ENCODE data around the gene C1orf174. TPM values are rescaled to one million over a fixed set of nuclear protein-coding genes. Genes with fewer than 3 reads are reported as not detected.

The C1orf174 gene
- total and polyA plus RNA-seq, 2 experiments from 2014 or later = 20.7 to 23.6 TPM

- no peaks in the 10 kb centered on the region for H3K27me3 ChIP-seq
- H3K36me3 ChIP-seq (replicated peaks; ENCODE audit: insufficient read depth, low read depth) = no peaks in the 10 kb centered on the region
- H3K9me3 ChIP-seq (ENCODE audit: low read depth) = no peaks in the 10 kb centered on the region
- H2AFZ ChIP-seq = no peak overlapping the region
- no peak for DNase-seq (ENCODE audit: low spot score)
- peaks cover 2% of the 10 kb centered on the region for H4K20me1 ChIP-seq (ENCODE audit: insufficient read depth, poor library complexity, severe bottlenecking)
- peaks cover 70% of the 10 kb centered on the region for H3K79me2 ChIP-seq
- H3K9me2 ChIP-seq (replicated peaks; ENCODE audit: insufficient read depth) = no peaks in the 10 kb centered on the region
- no peak overlapping the region for H3K27ac ChIP-seq
- peak overlapping the region; percentile 84 for H3K4me2 ChIP-seq
- H3K4me1 ChIP-seq (ENCODE audit: insufficient read depth) = no peaks in the 10 kb centered on the region
- TF ChIP-seq EZH2phosphoT487 (IDR thresholded peaks at IDR 0.05; ENCODE audit: low read depth, severe bottlenecking, unreplicated experiment) = no peak
- no peak for TF ChIP-seq CTCF (IDR thresholded peaks at IDR 0.05; ENCODE audit: poor library complexity)
- H3K4me3 ChIP-seq = no peak overlapping the region
Observed at GRCh38 chr1:3898475-3898735, 1.7 kb downstream of the C1orf174 start.

- no peaks in the 10 kb centered on the region for H3K36me3 ChIP-seq (replicated peaks; ENCODE audit: insufficient read depth, low read depth)
- no peak for DNase-seq (ENCODE audit: low spot score)
- H3K4me1 ChIP-seq (ENCODE audit: insufficient read depth) = no peaks in the 10 kb centered on the region
- H2AFZ ChIP-seq = no peak overlapping the region
- no peaks in the 10 kb centered on the region for H3K9me3 ChIP-seq (ENCODE audit: low read depth)
- H3K27me3 ChIP-seq = no peaks in the 10 kb centered on the region
- H3K79me2 ChIP-seq = peaks cover 72% of the 10 kb centered on the region
- H3K4me3 ChIP-seq = no peak overlapping the region
- peaks cover 2% of the 10 kb centered on the region for H4K20me1 ChIP-seq (ENCODE audit: insufficient read depth, poor library complexity, severe bottlenecking)
- H3K9me2 ChIP-seq (replicated peaks; ENCODE audit: insufficient read depth) = no peaks in the 10 kb centered on the region
- no peak overlapping the region for H3K4me2 ChIP-seq
- H3K27ac ChIP-seq = no peak overlapping the region
- WGBS (ENCODE audit: low lambda C conversion rate, missing lambda C conversion rate) = 89% methylated on average over 7 of the region's 7 CpGs
- TF ChIP-seq CTCF (IDR thresholded peaks at IDR 0.05; ENCODE audit: poor library complexity) = no peak
Observed at GRCh38 chr1:3896396-3897000, 3.6 kb downstream of the C1orf174 start.

- peaks cover 2% of the 10 kb centered on the region for H4K20me1 ChIP-seq (ENCODE audit: insufficient read depth, poor library complexity, severe bottlenecking)
- 94% methylated on average over 4 of the region's 4 CpGs for WGBS (ENCODE audit: low lambda C conversion rate, missing lambda C conversion rate)
- no peak overlapping the region for H3K27ac ChIP-seq
- H3K27me3 ChIP-seq = no peaks in the 10 kb centered on the region
- H3K9me3 ChIP-seq (ENCODE audit: low read depth) = no peaks in the 10 kb centered on the region
- H2AFZ ChIP-seq = no peak overlapping the region
- no peaks in the 10 kb centered on the region for H3K9me2 ChIP-seq (replicated peaks; ENCODE audit: insufficient read depth)
- TF ChIP-seq EZH2phosphoT487 (IDR thresholded peaks at IDR 0.05; ENCODE audit: low read depth, severe bottlenecking, unreplicated experiment) (no peak), CTCF (IDR thresholded peaks at IDR 0.05; ENCODE audit: poor library complexity) (no peak), EZH2 (IDR thresholded peaks at IDR 0.05; ENCODE audit: borderline replicate concordance) (no peak)
- H3K4me2 ChIP-seq = no peak overlapping the region
- no peaks in the 10 kb centered on the region for H3K4me1 ChIP-seq (ENCODE audit: insufficient read depth)
- DNase-seq (ENCODE audit: low spot score) = no peak
- peaks cover 72% of the 10 kb centered on the region for H3K79me2 ChIP-seq
- H3K4me3 ChIP-seq = no peak overlapping the region
- H3K36me3 ChIP-seq (replicated peaks; ENCODE audit: insufficient read depth, low read depth) = no peaks in the 10 kb centered on the region
Observed at GRCh38 chr1:3895951-3896325, 4.1 kb downstream of the C1orf174 start.

- no peaks in the 10 kb centered on the region for H3K36me3 ChIP-seq (replicated peaks; ENCODE audit: insufficient read depth, low read depth)
- H3K4me1 ChIP-seq (ENCODE audit: insufficient read depth) = no peaks in the 10 kb centered on the region
- H3K27me3 ChIP-seq = no peaks in the 10 kb centered on the region
- H3K79me2 ChIP-seq = peaks cover 72% of the 10 kb centered on the region
- no peak overlapping the region for H3K4me2 ChIP-seq
- no peak overlapping the region for H2AFZ ChIP-seq
- H3K4me3 ChIP-seq = no peak overlapping the region
- no peaks in the 10 kb centered on the region for H3K9me2 ChIP-seq (replicated peaks; ENCODE audit: insufficient read depth)
- TF ChIP-seq EZH2 (IDR thresholded peaks at IDR 0.05; ENCODE audit: borderline replicate concordance) (no peak), CTCF (IDR thresholded peaks at IDR 0.05; ENCODE audit: poor library complexity) (no peak), EZH2phosphoT487 (IDR thresholded peaks at IDR 0.05; ENCODE audit: low read depth, severe bottlenecking, unreplicated experiment) (no peak)
- peaks cover 2% of the 10 kb centered on the region for H4K20me1 ChIP-seq (ENCODE audit: insufficient read depth, poor library complexity, severe bottlenecking)
- DNase-seq (ENCODE audit: low spot score) = no peak
- 96% methylated on average over 13 of the region's 13 CpGs for WGBS (ENCODE audit: low lambda C conversion rate, missing lambda C conversion rate)
- no peak overlapping the region for H3K27ac ChIP-seq
- no peaks in the 10 kb centered on the region for H3K9me3 ChIP-seq (ENCODE audit: low read depth)
Observed at GRCh38 chr1:3895279-3895950, 4.7 kb downstream of the C1orf174 start.

All from hepatocyte (in vitro differentiated cells).